HG02870 (cell line): Measurements from ENCODE around the gene ACMSD.

ENCODE experiments used
- ATAC-seq: cut with Tn5 transposase; IDR thresholded peaks from one replicate; pipeline ENCODE4 v1.9.1; 2021; ENCODE audit warnings: mild to moderate bottlenecking, moderate library complexity; ENCODE audit not compliant: unreplicated experiment

ACMSD gene

DNA sequence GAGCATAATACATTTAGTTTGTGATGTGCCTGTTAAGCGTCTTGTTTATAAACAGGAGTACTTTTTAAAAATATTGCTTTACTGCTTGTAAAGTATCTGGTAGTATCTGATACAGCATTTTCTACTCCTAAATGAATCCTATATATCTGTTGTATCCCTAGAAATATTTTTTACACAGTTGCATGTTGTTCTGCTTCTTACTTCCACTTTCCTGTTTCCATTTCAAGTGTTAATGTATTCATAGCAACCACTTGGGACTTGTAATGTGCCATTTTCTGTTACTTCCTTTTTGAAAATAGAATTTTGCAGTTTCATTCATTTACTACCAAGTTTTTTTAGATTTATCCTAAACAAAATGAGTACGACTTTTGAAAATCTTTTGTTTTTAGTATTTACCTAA is 105.1 kb downstream of the ACMSD start:
- ATAC-seq, result no peak

DNA sequence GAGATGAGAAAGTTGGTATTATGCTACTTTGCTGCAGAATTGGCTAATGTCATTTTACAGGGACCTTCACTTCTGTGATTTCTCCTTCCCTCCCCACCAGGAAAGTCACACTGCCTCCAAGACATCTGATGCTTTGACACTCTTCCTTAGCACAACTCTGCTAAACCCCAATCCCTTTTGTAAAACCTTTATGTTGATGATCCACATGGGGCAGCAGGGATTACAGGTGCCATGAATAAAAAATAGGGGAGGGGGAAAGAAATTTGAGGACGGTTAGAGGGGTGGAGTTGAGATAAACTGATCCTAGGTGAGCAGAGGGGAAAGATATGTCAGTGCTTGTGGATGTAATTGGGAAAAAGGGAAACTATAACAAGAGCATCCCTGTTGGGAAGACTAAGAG is 106.6 kb downstream of the ACMSD start:
- no peak for ATAC-seq

- ATAC-seq, result no peak
These were observed 107.7 kb downstream of the ACMSD start for GRCh38 chr2:134946073-134946472.

GRCh38 chr2:134949981-134950708 is 111.7 kb downstream of the ACMSD start:
- no peak for ATAC-seq

DNA sequence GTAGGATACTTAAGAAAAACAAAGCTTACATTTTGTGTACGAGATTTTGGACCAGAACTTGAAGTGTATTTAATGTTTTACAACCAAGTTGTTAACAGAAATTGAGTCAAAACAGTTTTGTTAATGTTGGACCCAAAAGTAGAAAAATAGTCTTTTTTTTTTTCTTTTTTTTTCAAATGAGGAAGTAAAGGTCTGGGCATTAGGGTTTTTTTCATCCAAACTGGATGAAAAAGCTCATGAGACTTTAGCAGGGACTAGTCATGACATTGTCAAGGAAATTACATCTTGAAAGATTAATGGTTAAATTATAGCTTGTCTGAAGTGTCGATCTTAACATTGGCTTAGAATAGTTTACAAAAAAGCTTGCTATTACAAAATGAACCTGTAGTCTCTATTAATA is 112.5 kb downstream of the ACMSD start:
- no peak for ATAC-seq
